SK-N-SH (cell line): ENCODE measurements around the gene XRCC6. TPM values are rescaled to one million over a fixed set of nuclear protein-coding genes. Genes with fewer than 3 reads are reported as not detected.
"Not testable (repeated sequence)": the region's sequence is repeated elsewhere in the genome, so short reads cannot be mapped to it uniquely, and the experiment has no call there.

Source experiments
- CTCF ChIA-PET: fragments of 300-600, 350-600 bp; formaldehyde crosslinking; extraction: SDS; loops from one replicate; lab custom pipeline; 2021; lab: Yijun Ruan, JAX
- POLR2A ChIA-PET: fragments of 350-600 bp; sonication (Branson Sonifier 250); formaldehyde crosslinking; extraction: SDS; loops from one replicate; lab custom pipeline; 2020; ENCODE audit warnings: antibody characterized with exemption, inconsistent platforms; lab: Yijun Ruan, JAX
- DNase-seq: peaks from one replicate; pipeline ENCODE4 v3.0.0; 2012
- H2AFZ ChIP-seq: fragments of 200-600 bp; sonication (generic); 2 replicates; pipeline ENCODE4 v1.8.1; 2016; ENCODE audit warnings: antibody characterized with exemption, mild to moderate bottlenecking, low read depth
- H3F3A ChIP-seq: fragments of 200-600 bp; sonication (generic); replicated peaks from 2 replicates; pipeline ENCODE3; 2016; ENCODE audit warnings: antibody characterized with exemption, mild to moderate bottlenecking; ENCODE audit not compliant: insufficient read depth
- H3K27ac ChIP-seq, 2 experiments: fragments of 200-500 bp in 1 of 2; fragments of 200-600 bp in 1 of 2; sonication (Bioruptor generic) in 1 of 2; sonication (generic), shearing (Covaris generic) in 1 of 2; 2 replicates each; pipeline versions ENCODE4 v1.5.1 to v1.6.1; 2014 to 2016; ENCODE audit warnings: low read depth in 2 of 2, inconsistent platforms in 1 of 2, low read length in 1 of 2, mild to moderate bottlenecking in 1 of 2, mixed read lengths in 1 of 2
- H3K27me3 ChIP-seq: fragments of 200-600 bp; sonication (generic), shearing (Covaris generic); 2 replicates; pipeline ENCODE4 v1.6.1; 2016; ENCODE audit warnings: mixed run types; ENCODE audit not compliant: insufficient read depth
- H3K36me3 ChIP-seq, 2 experiments: fragments of 200-500 bp in 1 of 2; fragments of 200-600 bp in 1 of 2; sonication (Bioruptor generic) in 1 of 2; sonication (generic) in 1 of 2; replicated peaks in 1 of 2; 2 replicates each; pipeline versions ENCODE3 to v1.5.1; 2014 to 2016; ENCODE audit warnings: low read length in 1 of 2, mild to moderate bottlenecking in 1 of 2; ENCODE audit not compliant: insufficient read depth in 2 of 2, control insufficient read depth in 1 of 2
- H3K4me1 ChIP-seq, 2 experiments: fragments of 200-500 bp in 1 of 2; fragments of 200-600 bp in 1 of 2; sonication (Bioruptor generic) in 1 of 2; sonication (generic), shearing (Covaris generic) in 1 of 2; 2 replicates each; pipeline versions ENCODE4 v1.5.1 to v1.6.1; 2014 to 2016; ENCODE audit warnings: low read depth in 1 of 2, low read length in 1 of 2, mixed run types in 1 of 2; ENCODE audit not compliant: insufficient read depth in 2 of 2, control insufficient read depth in 1 of 2
- H3K4me2 ChIP-seq: fragments of 200-600 bp; sonication (generic), shearing (Covaris generic); 2 replicates; pipeline ENCODE4 v1.6.1; 2017; ENCODE audit warnings: mixed run types
- H3K4me3 ChIP-seq, 2 experiments: fragments of 200-500 bp in 1 of 2; fragments of 200-600 bp in 1 of 2; sonication (Bioruptor generic) in 1 of 2; sonication (generic), shearing (Covaris generic) in 1 of 2; 2 replicates each; pipeline versions ENCODE4 v1.5.1 to v1.8.1; 2014 to 2016; ENCODE audit warnings: low read depth in 2 of 2, inconsistent platforms in 1 of 2, low read length in 1 of 2, mild to moderate bottlenecking in 1 of 2, mixed read lengths in 1 of 2, moderate library complexity in 1 of 2
- H3K79me2 ChIP-seq: fragments of 200-600 bp; sonication (generic); 2 replicates; pipeline ENCODE4 v1.8.1; 2017; ENCODE audit warnings: mild to moderate bottlenecking; ENCODE audit not compliant: insufficient read depth
- H3K9ac ChIP-seq: fragments of 200-600 bp; sonication (generic); 2 replicates; pipeline ENCODE4 v1.6.1; 2017; ENCODE audit warnings: mixed run types
- H3K9me2 ChIP-seq: fragments of 200-600 bp; sonication (generic); 2 replicates; pipeline ENCODE4 v1.6.1; 2017; ENCODE audit warnings: mixed run types
- H3K9me3 ChIP-seq: fragments of 200-600 bp; sonication (generic); 2 replicates; pipeline ENCODE4 v1.6.1; 2017; ENCODE audit warnings: mixed run types, mild to moderate bottlenecking, moderate library complexity
- H4K20me1 ChIP-seq: fragments of 200-600 bp; sonication (generic); 2 replicates; pipeline ENCODE4 v1.6.1; 2017; ENCODE audit warnings: mild to moderate bottlenecking, mixed run types; ENCODE audit not compliant: insufficient read depth
- EP300 ChIP-seq, 2 experiments: IDR thresholded peaks; 2 replicates each; pipeline versions ENCODE4 v1.4.0 to v1.6.1; 2012; ENCODE audit warnings: borderline replicate concordance in 1 of 2, low read depth in 1 of 2, low read length in 1 of 2
- FOXJ3 ChIP-seq: sonication (generic); formaldehyde crosslinking; IDR thresholded peaks from 2 replicates; pipeline ENCODE4 v1.5.1; 2020; ENCODE audit warnings: mild to moderate bottlenecking, missing genetic modification reagents
- MEF2A ChIP-seq: IDR thresholded peaks from 2 replicates; pipeline ENCODE4 v1.4.0; 2012; ENCODE audit warnings: low read depth, borderline replicate concordance
- POLR2AphosphoS5 ChIP-seq: IDR thresholded peaks from 2 replicates; pipeline ENCODE4 v1.6.1; 2012; ENCODE audit warnings: low read depth, low read length
- RAD21 ChIP-seq: IDR thresholded peaks from 2 replicates; pipeline ENCODE4 v1.6.1; 2012; ENCODE audit warnings: mild to moderate bottlenecking, low read length
- SIN3A ChIP-seq: IDR thresholded peaks from 2 replicates; pipeline ENCODE4 v1.6.1; 2012; ENCODE audit warnings: low read depth, mild to moderate bottlenecking, low read length, moderate library complexity, borderline replicate concordance
- TCF12 ChIP-seq: IDR thresholded peaks from 2 replicates; pipeline ENCODE4 v1.4.0; 2012
- WGBS: methylation state at CpG from one replicate; pipeline ENCODE4 v1.1.6; 2017; ENCODE audit warnings: low lambda C conversion rate; 5-methylcytosine and 5-hydroxymethylcytosine counted together
- polyA plus RNA-seq, 3 experiments: library from polyadenylated mRNA; depleted of rRNA; stranded (reverse); fragments of >200 nt; gene quantifications; 2 replicates each; pipeline ENCODE4 v1.2.3, GENCODE V29; 2012
- TF ChIP-seq, protein P1 (sequence below): IDR thresholded peaks from 2 replicates; pipeline ENCODE4; 2012
- TF ChIP-seq, protein P2 (sequence below): fragments of 150-350 bp; IDR thresholded peaks from 2 replicates; pipeline ENCODE4 v1.6.1; 2017; ENCODE audit warnings: antibody characterized with exemption, low read length, low read depth, borderline replicate concordance

XRCC6 gene
- polyA plus RNA-seq, 1 of the 3 experiments (the other 2 are of a cell fraction) = 78.1 TPM

DNA sequence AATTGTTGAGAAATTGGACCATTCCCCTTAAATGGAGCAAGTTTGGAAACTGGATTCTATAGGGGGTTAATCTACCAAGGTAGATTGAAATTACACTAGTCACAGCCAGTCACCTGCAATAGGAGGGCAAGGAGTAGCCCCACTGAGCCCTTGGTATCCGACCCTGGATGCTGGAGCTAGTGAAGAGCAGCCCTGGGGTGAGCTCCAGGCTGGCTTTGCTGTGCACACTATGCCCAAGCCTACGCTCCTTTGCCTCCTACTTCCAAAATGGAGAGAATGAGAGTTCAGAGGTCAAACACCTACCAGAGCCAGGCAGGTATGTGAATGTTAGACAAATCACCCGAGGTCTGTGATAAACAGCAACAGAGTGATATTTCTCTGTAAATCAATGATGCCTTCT lies 43.9 kb downstream of the XRCC6 start:
- TF ChIP-seq, protein P1, sequence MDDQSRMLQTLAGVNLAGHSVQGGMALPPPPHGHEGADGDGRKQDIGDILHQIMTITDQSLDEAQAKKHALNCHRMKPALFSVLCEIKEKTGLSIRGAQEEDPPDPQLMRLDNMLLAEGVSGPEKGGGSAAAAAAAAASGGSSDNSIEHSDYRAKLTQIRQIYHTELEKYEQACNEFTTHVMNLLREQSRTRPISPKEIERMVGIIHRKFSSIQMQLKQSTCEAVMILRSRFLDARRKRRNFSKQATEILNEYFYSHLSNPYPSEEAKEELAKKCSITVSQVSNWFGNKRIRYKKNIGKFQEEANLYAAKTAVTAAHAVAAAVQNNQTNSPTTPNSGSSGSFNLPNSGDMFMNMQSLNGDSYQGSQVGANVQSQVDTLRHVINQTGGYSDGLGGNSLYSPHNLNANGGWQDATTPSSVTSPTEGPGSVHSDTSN = no peak
- TF ChIP-seq POLR2AphosphoS5 = 0 out of 2 replicates have a peak, but pooled peaks have one; percentile 14
- TF ChIP-seq FOXJ3 = no peak
- Histone ChIP-seq H3K4me2 (no peak overlapping the region), H3K4me1 (peaks cover 2 to 4% of the 10 kb centered on the region in 2 experiments; a peak in 2 of 4 replicates), H3K4me3 (no peak overlapping the region), H3K9ac (no peak overlapping the region), H3K36me3 (peaks cover 7 to 18% of the 10 kb centered on the region in 2 experiments), H3F3A (peaks cover 18% of the 10 kb centered on the region), H3K9me2 (no peaks in the 10 kb centered on the region), H3K27me3 (no peaks in the 10 kb centered on the region), H3K27ac (no peak overlapping the region), H3K79me2 (no peaks in the 10 kb centered on the region), H2AFZ (no peak overlapping the region), H3K9me3 (no peaks in the 10 kb centered on the region), H4K20me1 (no peaks in the 10 kb centered on the region)
- no peak for DNase-seq
- CTCF ChIA-PET = interaction anchor here (1.9 kb wide), 1 partner anchor 11 kb away, joined by 7 read pairs; no protein-coding TSS in a partner anchor
- 92% methylated on average over 2 of the region's 3 CpGs for WGBS
- POLR2A ChIA-PET = no interaction called here

DNA sequence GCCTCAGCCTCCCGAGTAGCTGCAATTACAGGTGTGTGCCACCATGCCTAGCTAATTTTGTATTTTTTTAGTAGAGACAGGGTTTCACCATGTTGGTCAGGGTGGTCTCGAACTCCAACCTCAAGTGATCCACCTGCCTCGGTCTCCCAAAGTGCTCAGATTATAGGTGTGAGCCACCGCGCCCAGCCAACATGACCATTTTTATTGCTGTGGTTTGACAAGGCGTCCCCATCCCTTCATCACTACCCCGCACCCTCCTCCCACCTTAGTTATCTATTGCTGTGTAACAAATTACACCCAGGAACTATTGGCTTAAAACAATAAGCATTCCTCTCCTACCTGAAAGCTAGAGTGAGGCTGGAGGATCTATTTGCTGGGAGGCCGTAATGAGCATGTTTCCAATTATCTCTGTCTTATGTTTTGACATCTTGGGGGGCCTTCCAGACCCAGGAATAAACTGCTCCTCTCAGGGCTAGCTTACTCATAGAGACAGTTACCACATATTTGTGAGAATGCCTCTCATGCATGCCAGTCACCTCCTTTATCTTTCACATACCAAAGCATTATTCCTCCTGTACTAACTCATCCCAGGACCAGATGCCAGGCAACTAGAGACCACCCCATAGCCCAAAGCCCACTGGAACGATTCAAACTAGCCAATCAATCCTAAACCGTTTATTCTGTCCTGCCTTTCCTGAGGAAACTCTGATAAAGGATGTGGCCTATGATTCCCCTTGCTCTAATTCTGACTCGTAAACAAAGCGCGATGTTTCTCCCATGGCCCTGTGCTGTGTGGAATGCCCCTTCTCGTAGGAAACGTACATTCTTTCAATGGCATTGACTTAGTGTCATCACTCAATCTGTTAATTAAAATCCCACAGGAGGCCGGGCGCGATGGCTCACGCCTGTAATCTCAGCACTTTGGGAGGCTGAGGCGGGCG lies 48.1 kb downstream of the XRCC6 start:
- Histone ChIP-seq H3K9me2 (no peaks in the 10 kb centered on the region), H3K4me3 (no peak overlapping the region), H3F3A (peaks cover 18% of the 10 kb centered on the region), H3K9ac (no peak overlapping the region), H3K27ac (peak overlapping the region in 1 of 2 experiments; percentile 66; a peak in 2 of 4 replicates), H3K4me2 (no peak overlapping the region), H3K9me3 (no peaks in the 10 kb centered on the region), H4K20me1 (no peaks in the 10 kb centered on the region), H2AFZ (no peak overlapping the region), H3K79me2 (no peaks in the 10 kb centered on the region), H3K4me1 (peaks cover 2 to 4% of the 10 kb centered on the region in 2 experiments; a peak in 2 of 4 replicates), H3K27me3 (no peaks in the 10 kb centered on the region), H3K36me3 (peaks cover 3 to 4% of the 10 kb centered on the region in 2 experiments)
- CTCF ChIA-PET = no interaction called here
- POLR2A ChIA-PET = no interaction called here
- TF ChIP-seq SIN3A = no peak
- peak; percentile 31; the same call in 1 of the 2 replicates for TF ChIP-seq TCF12
- no peak for TF ChIP-seq MEF2A
- no peak for TF ChIP-seq EP300 (IDR thresholded peaks at IDR 0.05; ENCODE audit: borderline replicate concordance in 1 of 2, low read depth in 1 of 2, low read length in 1 of 2)
- TF ChIP-seq RAD21 = no peak
- TF ChIP-seq, protein P2, sequence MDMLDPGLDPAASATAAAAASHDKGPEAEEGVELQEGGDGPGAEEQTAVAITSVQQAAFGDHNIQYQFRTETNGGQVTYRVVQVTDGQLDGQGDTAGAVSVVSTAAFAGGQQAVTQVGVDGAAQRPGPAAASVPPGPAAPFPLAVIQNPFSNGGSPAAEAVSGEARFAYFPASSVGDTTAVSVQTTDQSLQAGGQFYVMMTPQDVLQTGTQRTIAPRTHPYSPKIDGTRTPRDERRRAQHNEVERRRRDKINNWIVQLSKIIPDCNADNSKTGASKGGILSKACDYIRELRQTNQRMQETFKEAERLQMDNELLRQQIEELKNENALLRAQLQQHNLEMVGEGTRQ = no peak
- DNase-seq = no peak
- WGBS = 76% methylated on average over 16 of the region's 21 CpGs

DNA sequence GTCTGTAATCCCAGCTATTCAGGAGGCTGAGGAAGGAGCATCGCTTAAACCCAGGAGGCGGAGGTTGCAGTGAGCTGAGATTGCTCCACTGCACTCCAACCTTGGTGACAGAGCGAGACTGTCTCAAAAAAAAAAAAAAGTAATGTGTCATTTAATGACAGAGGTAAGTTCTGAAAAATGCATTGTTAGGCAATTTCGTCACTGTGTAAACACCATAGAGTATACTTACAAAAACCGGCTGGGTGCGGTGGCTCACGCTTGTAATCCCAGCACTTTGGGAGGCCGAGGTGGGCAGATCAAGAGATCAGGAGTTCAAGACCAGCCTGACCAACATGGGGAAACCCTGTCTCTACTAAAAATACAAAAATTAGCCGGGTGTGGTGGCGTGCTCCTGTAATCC lies 51.0 kb downstream of the XRCC6 start:
- not testable (repeated sequence) for H3K4me2 ChIP-seq, DNase-seq

More for the DNA sequence above, 51.0 kb downstream of the XRCC6 start:
- H3K4me1 ChIP-seq, H2AFZ ChIP-seq, H3K27ac ChIP-seq, POLR2A ChIA-PET, H3K9me3 ChIP-seq, H3K27me3 ChIP-seq, H3K9me2 ChIP-seq, H3K9ac ChIP-seq, H3K36me3 ChIP-seq, H3K79me2 ChIP-seq, CTCF ChIA-PET, H3K4me3 ChIP-seq, H4K20me1 ChIP-seq: not testable (repeated sequence)
- WGBS = 79% methylated on average over 9 of the region's 10 CpGs
- peaks cover 11% of the 10 kb centered on the region for H3F3A ChIP-seq
